Fibroblast of the aortic adventitia (primary cell): Measurements from ENCODE around the gene MAP3K9. TPM values are rescaled to one million over a fixed set of nuclear protein-coding genes. Genes with fewer than 3 reads are reported as not detected.

Source experiments
- DNase-seq: peaks from one replicate; pipeline ENCODE4 v3.0.0-alpha.2; 2010; ENCODE audit warnings: low read depth
- H3K4me3 ChIP-seq: 2 replicates; pipeline ENCODE4 v1.5.1; 2011; ENCODE audit warnings: low read depth, mild to moderate bottlenecking, control low read depth, low read length, moderate library complexity
- CTCF ChIP-seq: IDR thresholded peaks from 2 replicates; pipeline ENCODE4 v1.5.1; 2011; ENCODE audit warnings: mild to moderate bottlenecking, low read length, control low read depth, inconsistent platforms; ENCODE audit not compliant: insufficient read depth
- total RNA-seq: library from RNA; depleted of rRNA; stranded (reverse); fragments of >200 nt; gene quantifications from 2 replicates; pipeline ENCODE4 v1.2.3, GENCODE V29; 2012; ENCODE audit warnings: low replicate concordance

The MAP3K9 gene
- total RNA-seq, 1 donor: under 0.01 TPM

- TF ChIP-seq CTCF: no peak
- DNase-seq: no peak
- no peak overlapping the region for H3K4me3 ChIP-seq
Measured at GRCh38 chr14:70742316-70742715, 67.0 kb downstream of the MAP3K9 start.

- H3K4me3 ChIP-seq: no peak overlapping the region
- TF ChIP-seq CTCF: no peak
- no peak for DNase-seq
Measured at GRCh38 chr14:70741482-70741881, 67.8 kb downstream of the MAP3K9 start.

- no peak for DNase-seq
- TF ChIP-seq CTCF: no peak
- H3K4me3 ChIP-seq: no peak overlapping the region
Measured at GRCh38 chr14:70735043-70735442, 74.3 kb downstream of the MAP3K9 start.

- TF ChIP-seq CTCF: no peak
- DNase-seq: no peak
- no peak overlapping the region for H3K4me3 ChIP-seq
Measured at GRCh38 chr14:70731447-70732239, 77.7 kb downstream of the MAP3K9 start.

GRCh38 chr14:70730393-70730792 is 78.9 kb downstream of the MAP3K9 start:
- DNase-seq: no peak
- TF ChIP-seq CTCF: no peak
- H3K4me3 ChIP-seq: no peak overlapping the region

GRCh38 chr14:70726651-70727375 is 82.5 kb downstream of the MAP3K9 start:
- no peak for TF ChIP-seq CTCF
- DNase-seq: no peak
- H3K4me3 ChIP-seq: no peak overlapping the region

GRCh38 chr14:70724944-70725343 is 84.4 kb downstream of the MAP3K9 start:
- no peak overlapping the region for H3K4me3 ChIP-seq
- no peak for DNase-seq
- TF ChIP-seq CTCF: no peak
